GM19099 (cell line): Measurements from ENCODE around the gene SLC35B2.

Source experiments
- POLR2A ChIP-seq: IDR thresholded peaks from 3 replicates; pipeline ENCODE4 v1.6.1; 2011; ENCODE audit warnings: low read depth; ENCODE audit not compliant: insufficient read length; ENCODE audit errors: extremely low read depth

The SLC35B2 gene

GRCh38 chr6:44275749-44276648, 18.7 kb upstream of the SLC35B2 start:
- TF ChIP-seq POLR2A, result no peak

GRCh38 chr6:44275271-44275748, 18.0 kb upstream of the SLC35B2 start:
- TF ChIP-seq POLR2A, result no peak

GRCh38 chr6:44273617-44274016, 16.3 kb upstream of the SLC35B2 start:
- TF ChIP-seq POLR2A, result no peak

GRCh38 chr6:44272999-44273566, 15.8 kb upstream of the SLC35B2 start:
- TF ChIP-seq POLR2A, result no peak

GRCh38 chr6:44272529-44272928, 15.2 kb upstream of the SLC35B2 start:
- TF ChIP-seq POLR2A, result no peak

GRCh38 chr6:44271914-44272313, 14.6 kb upstream of the SLC35B2 start:
- no peak for TF ChIP-seq POLR2A

GRCh38 chr6:44271406-44271723, 14.0 kb upstream of the SLC35B2 start:
- TF ChIP-seq POLR2A, result no peak

GRCh38 chr6:44270526-44271405, 13.4 kb upstream of the SLC35B2 start:
- TF ChIP-seq POLR2A, result no peak

GRCh38 chr6:44269921-44270525, 12.7 kb upstream of the SLC35B2 start, which contains the start of gene TMEM151B:
TMEM151B (plus strand) TSS chr6:44270450; CDS start chr6:44270743, 293 bp downstream.
- TF ChIP-seq POLR2A, result no peak

GRCh38 chr6:44269178-44269920, 12.0 kb upstream of the SLC35B2 start:
- TF ChIP-seq POLR2A, result no peak

GRCh38 chr6:44268095-44268628, 10.8 kb upstream of the SLC35B2 start:
- no peak for TF ChIP-seq POLR2A

- no peak for TF ChIP-seq POLR2A
Observed at GRCh38 chr6:44267252-44267651, 9.9 kb upstream of the SLC35B2 start.

- TF ChIP-seq POLR2A, result peak; percentile 33
Observed at GRCh38 chr6:44266347-44266746, 9.0 kb upstream of the SLC35B2 start.

- TF ChIP-seq POLR2A, result no peak
Observed at GRCh38 chr6:44265722-44266233, 8.4 kb upstream of the SLC35B2 start.
